ENCODE data around the gene SFXN5. TPM values are rescaled to one million over a fixed set of nuclear protein-coding genes. Genes with fewer than 3 reads are reported as not detected.

SFXN5 gene
- total RNA-seq, 1 experiment from 2014 or later: 11.3 TPM

- no peak for DNase-seq
- Mint-ChIP-seq H3K9me3 (ENCODE audit: low read depth, unreplicated experiment) (no peaks in the 10 kb centered on the region), H3K27me3 (ENCODE audit: unreplicated experiment) (no peaks in the 10 kb centered on the region), H3K27ac (ENCODE audit: unreplicated experiment) (no peak overlapping the region), H3K36me3 (ENCODE audit: insufficient read depth, unreplicated experiment) (no peaks in the 10 kb centered on the region), H3K4me1 (ENCODE audit: low read depth, unreplicated experiment) (no peaks in the 10 kb centered on the region), H3K4me3 (ENCODE audit: low read depth, unreplicated experiment) (no peak overlapping the region)
- no TSS peak for BruUV-seq (replicated peaks)
- intact Hi-C loops (cut with micrococcal nuclease; ENCODE audit: unreplicated experiment): no loop called here
- no peak for TF ChIP-seq CTCF (IDR thresholded peaks at IDR 0.05; ENCODE audit: unreplicated experiment)
- CTCF ChIA-PET: no interaction called here
Measured at GRCh38 chr2:72959554-72959953, 112.0 kb downstream of the SFXN5 start.

- no TSS peak for BruUV-seq (replicated peaks)
- Mint-ChIP-seq H3K36me3 (ENCODE audit: insufficient read depth, unreplicated experiment) (no peaks in the 10 kb centered on the region), H3K27me3 (ENCODE audit: unreplicated experiment) (no peaks in the 10 kb centered on the region), H3K4me1 (ENCODE audit: low read depth, unreplicated experiment) (no peaks in the 10 kb centered on the region), H3K27ac (ENCODE audit: unreplicated experiment) (no peak overlapping the region), H3K9me3 (ENCODE audit: low read depth, unreplicated experiment) (no peaks in the 10 kb centered on the region), H3K4me3 (ENCODE audit: low read depth, unreplicated experiment) (no peak overlapping the region)
- CTCF ChIA-PET: no interaction called here
- DNase-seq: no peak
- no peak for TF ChIP-seq CTCF (IDR thresholded peaks at IDR 0.05; ENCODE audit: unreplicated experiment)
- intact Hi-C loops (cut with micrococcal nuclease; ENCODE audit: unreplicated experiment): no loop called here
Measured at GRCh38 chr2:72958542-72959385, 112.7 kb downstream of the SFXN5 start.

GRCh38 chr2:72956936-72957335 lies 114.6 kb downstream of the SFXN5 start:
- Mint-ChIP-seq H3K4me3 (ENCODE audit: low read depth, unreplicated experiment) (no peak overlapping the region), H3K9me3 (ENCODE audit: low read depth, unreplicated experiment) (no peaks in the 10 kb centered on the region), H3K36me3 (ENCODE audit: insufficient read depth, unreplicated experiment) (no peaks in the 10 kb centered on the region), H3K27ac (ENCODE audit: unreplicated experiment) (no peak overlapping the region), H3K4me1 (ENCODE audit: low read depth, unreplicated experiment) (no peaks in the 10 kb centered on the region), H3K27me3 (ENCODE audit: unreplicated experiment) (no peaks in the 10 kb centered on the region)
- no peak for TF ChIP-seq CTCF (IDR thresholded peaks at IDR 0.05; ENCODE audit: unreplicated experiment)
- intact Hi-C loops (cut with micrococcal nuclease; ENCODE audit: unreplicated experiment): no loop called here
- no peak for DNase-seq
- CTCF ChIA-PET: no interaction called here
- no TSS peak for BruUV-seq (replicated peaks)

GRCh38 chr2:72956050-72956395 lies 115.5 kb downstream of the SFXN5 start:
- CTCF ChIA-PET: no interaction called here
- H3K36me3 Mint-ChIP-seq (ENCODE audit: insufficient read depth, unreplicated experiment): no peaks in the 10 kb centered on the region
- H3K27me3 Mint-ChIP-seq (ENCODE audit: unreplicated experiment): no peaks in the 10 kb centered on the region
- H3K4me1 Mint-ChIP-seq (ENCODE audit: low read depth, unreplicated experiment): no peaks in the 10 kb centered on the region
- DNase-seq: no peak
- no peak overlapping the region for H3K4me3 Mint-ChIP-seq (ENCODE audit: low read depth, unreplicated experiment)
- no TSS peak for BruUV-seq (replicated peaks)
- H3K27ac Mint-ChIP-seq (ENCODE audit: unreplicated experiment): no peak overlapping the region
- intact Hi-C loops (cut with micrococcal nuclease; ENCODE audit: unreplicated experiment): no loop called here
- no peak for TF ChIP-seq CTCF (IDR thresholded peaks at IDR 0.05; ENCODE audit: unreplicated experiment)
- H3K9me3 Mint-ChIP-seq (ENCODE audit: low read depth, unreplicated experiment): no peaks in the 10 kb centered on the region
